GM12878 (cell line): ENCODE data around the gene B4GALT5. TPM values are rescaled to one million over a fixed set of nuclear protein-coding genes. Genes with fewer than 3 reads are reported as not detected.

Source experiments
- ATAC-seq: fragments of 200-7000 bp; cut with Tn5 transposase; 3 replicates; pipeline ENCODE4 v1.9.1; 2020; ENCODE audit warnings: mild to moderate bottlenecking, moderate library complexity
- BruUV-seq: library from RNA; stranded (reverse); fragments of 400-500 nt; replicated peaks from 2 replicates; lab custom pipeline; 2021; lab: Mats Ljungman, UMichigan
- CTCF ChIA-PET: fragments of 300-600 bp; sonication (Branson Sonifier 250); formaldehyde crosslinking; extraction: SDS; loops from one replicate; lab custom pipeline; 2021; ENCODE audit warnings: inconsistent platforms; lab: Yijun Ruan, JAX
- POLR2A ChIA-PET: fragments of 350-600 bp; formaldehyde crosslinking; extraction: SDS; loops from one replicate; lab custom pipeline; 2021; ENCODE audit warnings: inconsistent platforms; lab: Charles Lee
- RAD21 ChIA-PET: fragments of 300-600 bp; sonication (Branson Sonifier 250); formaldehyde crosslinking; loops from one replicate; lab custom pipeline; 2023; ENCODE audit warnings: antibody characterized with exemption; ENCODE audit not compliant: unreplicated experiment; lab: Charles Lee
- SMC1A ChIA-PET: fragments of 300-600 bp; sonication (Branson Sonifier 250); formaldehyde crosslinking; loops from one replicate; lab custom pipeline; 2023; ENCODE audit not compliant: unreplicated experiment, uncharacterized antibody; lab: Charles Lee
- DNase-seq: peaks from one replicate; pipeline ENCODE4 v3.0.0-alpha.2; 2011; ENCODE audit warnings: low read depth, low spot score
- FAIRE-seq: peaks from 3 replicates; lab custom pipeline; 2011; peaks lifted over from hg19 to GRCh38; lab: Jason Lieb, UNC
- H2AFZ ChIP-seq: 2 replicates; pipeline ENCODE4 v1.6.0; 2011; ENCODE audit warnings: low read depth, low read length, control low read depth; ENCODE audit not compliant: control insufficient read depth
- H3K27ac ChIP-seq: 2 replicates; pipeline ENCODE4 v1.5.1; 2011; ENCODE audit warnings: control low read depth; ENCODE audit not compliant: control insufficient read depth, insufficient read depth
- H3K27me3 ChIP-seq, 2 experiments: replicated peaks in 1 of 2; 2 replicates each; pipeline versions ENCODE4 v1.6.0 to v1.6.1; 2011; ENCODE audit warnings: low read length in 1 of 2; ENCODE audit not compliant: control insufficient read depth in 2 of 2, insufficient read depth in 2 of 2
- H3K36me3 ChIP-seq, 2 experiments: 2 replicates each; pipeline ENCODE4 v1.5.1; 2011; ENCODE audit warnings: low read length in 1 of 2; ENCODE audit not compliant: control insufficient read depth in 2 of 2, insufficient read depth in 2 of 2
- H3K4me1 ChIP-seq: 2 replicates; pipeline ENCODE4 v1.6.1; 2011; ENCODE audit warnings: mild to moderate bottlenecking, low read length, moderate library complexity, mixed read lengths; ENCODE audit not compliant: control insufficient read depth, insufficient read depth
- H3K4me2 ChIP-seq: 2 replicates; pipeline ENCODE4 v1.6.0; 2011; ENCODE audit warnings: control low read depth; ENCODE audit not compliant: control insufficient read depth, insufficient read depth
- H3K4me3 ChIP-seq: fragments of 200-600 bp; sonication (generic); 2 replicates; pipeline ENCODE4 v1.5.1; 2016
- H3K79me2 ChIP-seq: 2 replicates; pipeline ENCODE4 v1.6.0; 2011; ENCODE audit warnings: low read length; ENCODE audit not compliant: control insufficient read depth, insufficient read depth
- H3K9ac ChIP-seq: 2 replicates; pipeline ENCODE4 v1.8.0; 2011; ENCODE audit warnings: low read length, control low read depth, mixed read lengths; ENCODE audit not compliant: control insufficient read depth, insufficient read depth
- H3K9me3 ChIP-seq: replicated peaks from 3 replicates; pipeline ENCODE4 v1.5.1; 2011; ENCODE audit warnings: mild to moderate bottlenecking, low read length; ENCODE audit not compliant: control insufficient read depth, insufficient read depth
- H4K20me1 ChIP-seq: 2 replicates; pipeline ENCODE4 v1.6.0; 2011; ENCODE audit not compliant: control insufficient read depth, insufficient read depth
- ASH2L ChIP-seq: fragments of 300-600, 200-600 bp; sonication (generic); IDR thresholded peaks from 2 replicates; pipeline ENCODE4 v1.6.1; 2017; ENCODE audit warnings: low read depth, mild to moderate bottlenecking, borderline replicate concordance
- ATF7 ChIP-seq: fragments of 450-650 bp; IDR thresholded peaks from 2 replicates; pipeline ENCODE4 v1.6.1; 2016; ENCODE audit warnings: low read depth, mild to moderate bottlenecking
- BACH1 ChIP-seq: fragments of 450-650 bp; IDR thresholded peaks from 2 replicates; pipeline ENCODE4 v1.6.1; 2017; ENCODE audit warnings: mild to moderate bottlenecking, borderline replicate concordance
- BCLAF1 ChIP-seq: fragments of 450-650 bp; IDR thresholded peaks from 2 replicates; pipeline ENCODE4 v1.6.1; 2017; ENCODE audit warnings: antibody characterized with exemption, mild to moderate bottlenecking, moderate library complexity
- BMI1 ChIP-seq: fragments of 450-650 bp; IDR thresholded peaks from 2 replicates; pipeline ENCODE4 v1.6.1; 2016; ENCODE audit warnings: mild to moderate bottlenecking, moderate library complexity, borderline replicate concordance
- IRF3 ChIP-seq: fragments of 450-650 bp; IDR thresholded peaks from 2 replicates; pipeline ENCODE4 v1.6.1; 2014; ENCODE audit warnings: mild to moderate bottlenecking
- IRF5 ChIP-seq: fragments of 450-650 bp; IDR thresholded peaks from 2 replicates; pipeline ENCODE4 v1.6.1; 2017; ENCODE audit warnings: borderline replicate concordance
- KDM1A ChIP-seq: fragments of 200-600 bp; sonication (generic); IDR thresholded peaks from 2 replicates; pipeline ENCODE4 v1.6.1; 2016; ENCODE audit warnings: borderline replicate concordance
- NR2F1 ChIP-seq: fragments of 450-650 bp; conservative IDR thresholded peaks from 2 replicates; pipeline ENCODE4 v1.6.1; 2017; ENCODE audit warnings: mild to moderate bottlenecking
- RB1 ChIP-seq: fragments of 450-650 bp; formaldehyde crosslinking; IDR thresholded peaks from 2 replicates; pipeline ENCODE4 v1.6.1; 2017; ENCODE audit warnings: mild to moderate bottlenecking, borderline replicate concordance
- RBBP5 ChIP-seq: fragments of 200-600 bp; sonication (generic); conservative IDR thresholded peaks from 2 replicates; pipeline ENCODE4 v1.6.1; 2016
- SREBF1 ChIP-seq: IDR thresholded peaks from 2 replicates; pipeline ENCODE4 v1.6.1; 2012; ENCODE audit warnings: mild to moderate bottlenecking, low read length
- TBL1XR1 ChIP-seq: IDR thresholded peaks from 2 replicates; pipeline ENCODE4 v1.6.1; 2012; ENCODE audit warnings: low read depth, low read length, improper control_type of control experiment
- TCF7 ChIP-seq: IDR thresholded peaks from 2 replicates; pipeline ENCODE4 v1.6.1; 2014; ENCODE audit warnings: antibody characterized with exemption, borderline replicate concordance
- ZBTB4 ChIP-seq: fragments of 450-650 bp; formaldehyde crosslinking; IDR thresholded peaks from 2 replicates; pipeline ENCODE4 v1.4.0; 2022; ENCODE audit warnings: mild to moderate bottlenecking, moderate library complexity
- ZSCAN29 ChIP-seq: fragments of 450-650 bp; IDR thresholded peaks from 2 replicates; pipeline ENCODE4 v1.6.1; 2017; ENCODE audit warnings: mild to moderate bottlenecking, moderate library complexity
- WGBS: methylation state at CpG from one replicate; pipeline ENCODE4 v1.1.6; 2016; ENCODE audit warnings: low lambda C conversion rate; ENCODE audit not compliant: insufficient replicate concordance, insufficient coverage; ENCODE audit errors: missing lambda C conversion rate; 5-methylcytosine and 5-hydroxymethylcytosine counted together
- in situ Hi-C: fragments of 300-500 bp; cut with MboI; formaldehyde crosslinking; loops from 9 replicates; pipeline ENCODE4 v1.14.3; 2018; ENCODE audit warnings: mixed read lengths
- intact Hi-C: fragments of 100-400 bp; cut with micrococcal nuclease; formaldehyde crosslinking; loops from one replicate; pipeline ENCODE4 v1.14.2; 2022; ENCODE audit not compliant: unreplicated experiment
- polyA plus RNA-seq, 11 experiments: library from polyadenylated mRNA; depleted of rRNA in 4 of 11; unstranded in 6 of 11; stranded (reverse) in 5 of 11; fragments of >200 nt; fragmentation: Nextera tagmentation in 4 of 11; fragmentation: Illumina TruSeq in 1 of 11; extraction: Ambion mirVana in 4 of 11; extraction: Trizol in 1 of 11; gene quantifications; 1 replicate in 1 of 11; 2 replicates in 10 of 11; pipeline versions ENCODE4 v1.2.1 to v1.2.3, GENCODE V29; 2011 to 2016; ENCODE audit warnings: inconsistent platforms in 2 of 11, missing spikeins in 2 of 11, low read depth in 1 of 11
- total RNA-seq, 4 experiments: library from RNA; depleted of rRNA in 3 of 4; stranded (reverse); fragments of >200 nt in 3 of 4; fragmentation: Illumina TruSeq in 1 of 4; extraction: Trizol in 1 of 4; gene quantifications; 2 replicates each; pipeline versions ENCODE4 v1.2.1 to v1.2.3, GENCODE V29; 2013 to 2021

B4GALT5 gene
- total and polyA plus RNA-seq, 10 of the 15 experiments (the other 5 are each of a cell fraction or from before 2014, with no cell fraction given) = 2.0 to 55.5 (median 20.2) TPM

GRCh38 chr20:49742948-49743347 is 29.3 kb upstream of the B4GALT5 start (continued):
- TF ChIP-seq BCLAF1 (no peak), ATF7 (no peak), IRF3 (no peak), KDM1A (no peak)

- FAIRE-seq (no peak), ATAC-seq (no peak), DNase-seq (no peak)
- H3K27me3 ChIP-seq = no peaks in the 10 kb centered on the region
- H3K79me2 ChIP-seq = no peaks in the 10 kb centered on the region
- in situ Hi-C loops = no loop called here
- no peaks in the 10 kb centered on the region for H4K20me1 ChIP-seq
- ChIA-PET CTCF (interaction anchor here (0.5 to 2.0 kb wide), 2 partner anchors 8 to 134 kb away, joined by 3 to 8 read pairs; no protein-coding TSS in a partner anchor), POLR2A (no interaction called here), SMC1A (interaction anchor here (0.9 to 1.5 kb wide), 5 partner anchors 30 to 146 kb away, joined by 3 to 4 read pairs (median 3); no protein-coding TSS in a partner anchor), RAD21 (no interaction called here)
- H3K36me3 ChIP-seq = no peaks in the 10 kb centered on the region
- no peak overlapping the region for H3K9ac ChIP-seq
- H3K4me3 ChIP-seq = no peak overlapping the region
- no peaks in the 10 kb centered on the region for H3K4me1 ChIP-seq
- no peak overlapping the region for H3K27ac ChIP-seq
- H3K9me3 ChIP-seq = no peaks in the 10 kb centered on the region
- intact Hi-C loops = no loop called here
- no TSS peak for BruUV-seq
- no peak overlapping the region for H3K4me2 ChIP-seq
- no peak overlapping the region for H2AFZ ChIP-seq
- 77% methylated on average over 8 of the region's 8 CpGs for WGBS
- TF ChIP-seq BACH1 (no peak), BMI1 (no peak), ZSCAN29 (no peak), NR2F1 (no peak), ASH2L (no peak), TBL1XR1 (no peak), IRF5 (no peak), SREBF1 (no peak), TCF7 (no peak), RB1 (no peak), ZBTB4 (CRISPR knock-in tag) (no peak), RBBP5 (no peak)
Measured at GRCh38 chr20:49741977-49742376, 28.3 kb upstream of the B4GALT5 start.
